ENCODE measurements around the gene CCL8. TPM values are rescaled to one million over a fixed set of nuclear protein-coding genes. Genes with fewer than 3 reads are reported as not detected.

Gene CCL8
- total RNA-seq, 1 donor from 2014 or later, result not detected

DNA sequence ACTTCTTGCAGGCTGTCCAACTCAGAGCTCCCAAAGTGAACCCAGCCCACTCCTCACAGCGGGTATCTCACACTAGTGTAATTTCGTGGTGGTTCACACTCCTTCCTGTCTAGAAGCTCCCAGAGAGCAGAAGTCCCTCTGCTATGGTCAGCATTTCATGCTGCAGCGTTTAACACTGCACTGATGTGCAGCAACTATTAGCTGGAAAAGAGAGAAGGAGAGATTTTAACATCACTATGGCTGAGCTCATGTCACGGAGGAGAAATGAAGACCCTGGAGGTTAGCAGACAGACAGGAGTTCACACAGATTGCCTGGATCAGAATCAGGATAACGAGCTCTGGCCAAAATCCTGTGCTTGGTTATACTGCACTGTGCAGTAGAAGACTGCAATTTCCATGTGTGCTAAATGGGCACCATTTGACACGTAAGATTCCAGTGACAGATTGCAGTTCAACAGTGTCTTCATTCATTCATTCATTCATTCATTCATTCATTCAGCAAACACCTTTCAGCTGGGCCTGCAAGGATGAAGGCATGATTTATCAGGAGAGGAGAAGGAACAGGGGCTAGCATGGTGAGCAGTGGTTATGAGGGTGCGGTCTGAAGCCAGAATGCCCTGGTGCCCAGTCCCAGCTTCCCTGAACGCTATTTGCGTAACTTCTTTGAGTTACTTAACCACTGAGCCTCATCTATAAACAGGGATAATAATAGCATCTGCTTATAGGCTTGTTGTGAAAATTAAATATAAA is 49.1 kb downstream of the CCL8 start:
- ATAC-seq, result no peak

DNA sequence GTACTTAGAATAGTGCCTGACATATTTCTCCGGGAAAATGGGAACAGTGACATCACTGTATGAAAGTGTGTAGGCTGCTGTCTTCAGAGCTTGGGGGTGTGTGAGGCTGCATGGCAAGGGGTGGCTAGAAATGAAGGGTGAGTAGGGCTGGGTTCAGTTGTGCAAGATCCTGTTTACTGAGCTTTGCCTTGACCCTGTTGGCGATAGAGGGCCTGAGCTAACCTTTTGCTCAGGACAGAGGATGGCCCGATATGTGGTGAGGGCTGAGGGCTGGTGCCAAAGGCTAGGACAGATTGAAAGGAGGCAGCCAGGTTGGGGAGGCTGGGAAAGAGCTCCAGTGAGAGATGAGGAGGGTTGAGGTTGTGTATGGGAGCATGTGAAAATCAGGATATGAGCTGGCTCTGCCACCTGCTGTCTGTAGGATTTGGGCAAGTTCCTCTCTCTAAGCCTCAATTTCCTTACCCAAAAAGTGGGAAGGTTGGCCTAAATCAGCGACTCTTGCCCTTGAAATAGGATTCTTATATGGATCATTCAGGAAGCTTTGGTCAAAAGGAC is 49.8 kb downstream of the CCL8 start:
- no peak for ATAC-seq

DNA sequence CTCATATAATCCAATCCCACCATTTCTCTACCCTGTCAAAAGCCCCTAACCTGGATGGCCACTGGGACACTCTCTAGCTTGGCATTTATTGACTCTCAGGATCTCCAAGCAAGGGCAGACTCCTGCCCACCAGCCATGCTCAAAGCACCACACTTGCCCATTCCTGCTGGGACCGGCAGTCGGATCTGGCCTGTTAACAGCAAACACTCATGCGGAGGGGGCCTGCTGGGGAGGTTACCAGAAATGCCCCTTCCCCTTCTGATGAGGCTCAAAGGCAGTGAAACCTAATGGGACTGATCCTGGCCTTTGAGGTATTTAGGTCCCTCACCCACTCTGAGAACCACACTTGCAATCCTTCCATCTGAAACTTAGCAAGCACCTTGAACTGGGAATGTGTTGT is 50.3 kb downstream of the CCL8 start:
- ATAC-seq, result no peak

DNA sequence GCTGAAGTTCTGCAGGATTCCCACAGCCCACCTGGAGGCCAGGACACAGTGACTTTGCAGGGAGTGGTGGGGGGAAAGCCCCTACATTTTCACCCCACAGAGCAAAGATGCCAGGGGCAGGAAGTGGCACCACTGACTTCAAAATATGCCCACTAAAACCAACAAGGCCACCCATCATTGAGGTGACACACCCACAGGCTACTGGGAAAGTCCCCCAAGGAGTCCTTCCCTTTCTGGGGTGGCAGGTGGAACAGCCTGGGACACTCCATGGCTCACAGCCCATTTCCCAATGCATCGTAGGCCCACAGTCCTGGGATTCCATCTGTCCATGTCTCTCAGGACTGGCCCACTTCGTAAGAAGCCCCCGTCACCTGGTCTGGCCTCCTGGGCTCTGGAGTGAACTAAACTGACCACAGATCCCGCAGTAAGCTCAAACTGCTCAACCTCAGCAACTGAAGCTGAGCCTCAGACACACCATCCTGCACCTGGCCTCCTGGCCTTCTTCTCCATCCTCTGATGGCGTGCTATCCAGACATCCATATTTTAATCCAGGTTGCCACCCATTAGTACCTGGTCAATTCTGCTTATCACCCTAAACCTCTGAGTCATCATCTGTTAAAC is 51.3 kb downstream of the CCL8 start:
- no peak for ATAC-seq

DNA sequence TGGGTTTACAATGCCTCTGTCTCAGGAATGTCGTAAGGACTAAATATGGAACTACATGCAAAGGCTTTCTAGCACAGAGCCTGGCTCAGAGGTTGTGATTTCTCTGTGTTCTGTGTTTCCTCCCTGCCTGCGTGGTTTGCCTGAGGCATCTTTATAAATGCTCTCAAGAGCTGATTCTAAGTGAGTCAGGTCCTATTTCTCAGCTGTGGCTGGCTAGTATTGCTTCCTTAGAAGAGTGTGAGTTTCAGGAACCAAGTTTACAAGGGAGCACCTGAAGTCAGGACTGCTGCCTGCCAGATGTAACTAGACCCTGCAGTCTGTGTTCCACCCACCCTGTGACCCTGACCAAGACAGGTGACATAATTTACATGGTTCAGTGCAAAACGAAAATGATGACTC is 51.8 kb downstream of the CCL8 start:
- peak; percentile 57 for ATAC-seq

Other genes starting within 250 kb of the CCL8 start
- 2.2 TPM for gene CCL2, start 64.2 kb upstream of the CCL8 start, total RNA-seq
- gene CCL7, start 49.2 kb upstream of the CCL8 start, total RNA-seq, result not detected
- 0.28 TPM for gene CCL11, start 33.7 kb upstream of the CCL8 start, total RNA-seq
- gene CCL13, start 37.0 kb downstream of the CCL8 start, total RNA-seq, result 0.24 TPM
- not detected for gene CCL1, start 43.8 kb downstream of the CCL8 start, total RNA-seq

Data from esophagus mucosa (tissue), 1 donor.